HG02763 (cell line): ENCODE measurements around the gene BCAS3.
"Not testable (repeated sequence)": the region's sequence is repeated elsewhere in the genome, so short reads cannot be mapped to it uniquely, and the experiment has no call there.

Source experiments
- ATAC-seq: cut with Tn5 transposase; IDR thresholded peaks from one replicate; pipeline ENCODE4 v1.9.1; 2021; ENCODE audit warnings: mild to moderate bottlenecking, moderate library complexity; ENCODE audit not compliant: unreplicated experiment

The BCAS3 gene

GRCh38 chr17:60674637-60675036, 3.0 kb upstream of the BCAS3 start:
- ATAC-seq = not testable (repeated sequence)

- no peak for ATAC-seq
Observed at GRCh38 chr17:60675997-60676396, 1.7 kb upstream of the BCAS3 start.

DNA sequence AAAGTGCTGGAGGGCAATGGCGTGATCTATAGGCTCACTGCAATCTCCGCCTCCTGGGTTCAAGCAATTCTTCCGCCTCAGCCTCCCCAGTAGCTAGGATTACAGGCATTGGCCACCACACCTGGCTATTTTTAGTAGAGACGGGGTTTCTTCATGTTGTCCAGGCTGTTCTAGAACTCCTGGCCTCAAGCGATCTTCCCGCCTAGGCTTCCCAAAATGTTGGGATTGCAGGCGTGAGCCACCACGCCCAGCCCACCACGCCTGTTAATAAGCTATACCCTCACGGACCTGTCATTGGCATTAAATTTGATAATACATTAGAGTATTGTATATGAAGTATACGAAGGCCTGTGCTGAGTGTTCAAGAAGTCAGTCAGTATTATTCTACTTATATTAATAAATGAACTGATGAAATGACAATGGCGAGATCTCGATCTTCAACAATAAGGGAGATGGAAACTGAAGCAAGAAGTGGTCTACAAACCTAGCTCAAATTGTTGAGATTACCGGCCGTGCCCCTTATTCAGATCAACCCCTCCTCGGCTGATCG, 818 bp upstream of the BCAS3 start:
- no peak for ATAC-seq

- ATAC-seq = no peak
Observed at GRCh38 chr17:60678118-60678444, 430 bp downstream of the BCAS3 start.

GRCh38 chr17:60679287-60679686, 1.6 kb downstream of the BCAS3 start:
- no peak for ATAC-seq

GRCh38 chr17:60680754-60681153, 3.1 kb downstream of the BCAS3 start:
- ATAC-seq = no peak

DNA sequence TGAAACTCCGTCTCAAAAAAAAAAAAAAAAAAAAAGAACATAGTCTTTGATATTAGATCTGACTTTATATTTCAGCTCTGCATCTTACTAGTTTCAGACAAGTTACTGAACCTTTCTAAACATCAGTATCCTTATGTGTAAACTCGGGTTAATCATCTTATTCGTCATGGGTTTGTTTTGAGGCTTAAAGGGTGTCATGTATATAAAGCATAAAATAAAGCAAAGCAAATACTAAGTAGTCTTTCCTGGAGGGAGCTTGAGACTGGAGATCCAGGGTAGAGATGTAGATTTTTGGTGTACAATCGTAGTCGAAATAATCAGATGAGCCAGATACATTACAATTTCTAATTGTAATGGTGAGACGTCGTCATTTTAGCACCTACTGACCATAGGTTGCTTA, 7.8 kb downstream of the BCAS3 start:
- ATAC-seq = no peak

- ATAC-seq = no peak
Observed at GRCh38 chr17:60695960-60696359, 18.3 kb downstream of the BCAS3 start.

- no peak for ATAC-seq
Observed at GRCh38 chr17:60699090-60699489, 21.4 kb downstream of the BCAS3 start.

- no peak for ATAC-seq
Observed at GRCh38 chr17:60704170-60704569, 26.5 kb downstream of the BCAS3 start.

DNA sequence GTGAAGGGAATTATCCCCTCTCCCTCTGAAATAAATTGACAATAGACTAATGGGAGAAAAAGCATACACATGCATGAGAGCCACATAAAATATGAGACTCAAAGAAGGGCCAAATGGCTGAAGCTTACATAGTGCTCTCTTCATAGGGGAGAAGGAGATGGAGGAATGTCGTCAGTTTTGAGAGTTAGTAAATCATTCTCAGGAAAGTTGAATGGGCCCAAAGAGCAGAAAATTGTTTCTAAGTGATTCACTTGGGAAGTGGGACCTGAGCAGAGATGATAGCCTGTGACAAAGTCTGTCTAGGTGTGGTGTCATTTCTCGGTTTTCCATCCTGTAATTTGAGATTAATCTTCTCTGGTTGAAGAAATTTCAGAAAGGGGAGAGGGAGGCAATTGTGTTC, 35.0 kb downstream of the BCAS3 start:
- ATAC-seq = no peak

DNA sequence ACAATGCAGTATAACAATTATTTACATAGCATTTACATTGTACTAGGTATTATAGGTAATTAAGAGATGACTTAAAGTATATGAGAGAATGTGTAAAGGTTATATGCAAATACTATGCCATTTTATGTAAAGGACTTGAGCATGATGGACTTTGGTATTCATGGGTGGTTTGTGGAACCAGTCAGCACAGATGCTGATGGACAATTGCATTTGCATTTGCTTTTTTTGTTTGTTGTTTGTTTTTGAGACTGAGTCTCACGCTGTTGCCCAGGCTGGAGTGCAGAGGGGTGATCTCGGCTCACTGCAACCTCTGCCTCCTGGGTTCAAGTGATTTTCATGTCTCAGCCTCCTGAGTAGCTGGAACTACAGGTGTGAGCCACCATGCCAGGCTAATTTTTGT, 36.0 kb downstream of the BCAS3 start:
- ATAC-seq = no peak

GRCh38 chr17:60716766-60717165, 39.1 kb downstream of the BCAS3 start:
- ATAC-seq = no peak

- no peak for ATAC-seq
Observed at GRCh38 chr17:60717814-60718213, 40.2 kb downstream of the BCAS3 start.

DNA sequence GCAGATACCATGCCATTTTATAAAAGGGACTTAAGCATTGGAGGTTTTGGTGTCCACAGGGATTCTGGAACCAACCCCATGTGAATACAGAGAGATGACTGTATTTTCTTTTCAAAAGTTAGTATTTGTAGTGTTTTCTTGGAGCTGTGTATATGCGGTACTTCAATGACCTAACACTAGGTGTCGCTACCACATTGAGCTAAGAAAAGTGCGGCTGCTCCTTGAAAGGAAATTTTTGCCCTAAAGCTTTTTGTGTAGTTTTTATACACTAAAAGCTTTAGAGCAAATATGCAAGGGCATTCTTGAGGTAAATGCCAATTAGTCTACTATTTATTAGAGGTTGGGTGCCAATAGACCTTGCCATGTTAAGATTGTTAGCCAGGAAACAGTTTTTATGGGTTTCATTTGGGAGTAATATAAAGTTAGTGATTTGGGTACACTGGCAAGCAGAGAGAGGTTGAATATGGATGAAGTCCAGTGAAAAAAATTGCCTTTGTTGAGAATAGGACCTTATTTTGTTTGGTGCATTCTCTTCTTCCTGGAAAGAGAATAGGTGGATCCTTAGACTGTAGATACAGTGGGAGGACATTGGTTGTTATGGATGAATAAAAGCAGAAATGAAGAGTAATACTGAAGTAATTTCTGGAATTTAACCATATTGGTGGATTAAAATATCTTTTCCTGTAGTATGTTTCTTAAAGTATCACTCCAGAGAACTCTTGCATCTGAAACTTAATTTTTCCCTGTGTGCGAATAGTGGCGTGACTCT, 43.3 kb downstream of the BCAS3 start:
- no peak for ATAC-seq

GRCh38 chr17:60724647-60725046, 47.0 kb downstream of the BCAS3 start:
- ATAC-seq = peak; percentile 73

DNA sequence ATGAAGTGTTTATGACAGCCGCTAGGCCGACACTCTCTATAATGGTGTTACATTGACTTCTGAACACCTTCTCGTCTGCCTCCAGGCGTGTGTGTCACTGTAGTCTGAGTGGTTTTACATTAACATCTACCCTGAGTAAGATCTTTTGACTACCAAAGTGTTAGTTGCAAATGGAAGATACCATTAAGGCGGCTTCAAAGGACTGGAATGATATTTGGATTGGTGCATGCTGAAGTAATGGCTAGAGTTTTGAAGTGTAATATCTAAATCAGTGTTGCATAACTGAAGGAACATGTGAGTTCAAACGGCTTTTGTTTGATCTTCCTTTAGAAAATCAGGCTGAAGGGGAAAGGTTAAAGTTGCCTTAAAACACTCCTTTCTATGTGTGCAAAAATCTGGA, 52.2 kb downstream of the BCAS3 start:
- no peak for ATAC-seq

GRCh38 chr17:60730273-60730672, 52.6 kb downstream of the BCAS3 start:
- ATAC-seq = no peak

GRCh38 chr17:60738287-60738686, 60.6 kb downstream of the BCAS3 start:
- ATAC-seq = no peak

- no peak for ATAC-seq
Observed at GRCh38 chr17:60740584-60740983, 62.9 kb downstream of the BCAS3 start.

DNA sequence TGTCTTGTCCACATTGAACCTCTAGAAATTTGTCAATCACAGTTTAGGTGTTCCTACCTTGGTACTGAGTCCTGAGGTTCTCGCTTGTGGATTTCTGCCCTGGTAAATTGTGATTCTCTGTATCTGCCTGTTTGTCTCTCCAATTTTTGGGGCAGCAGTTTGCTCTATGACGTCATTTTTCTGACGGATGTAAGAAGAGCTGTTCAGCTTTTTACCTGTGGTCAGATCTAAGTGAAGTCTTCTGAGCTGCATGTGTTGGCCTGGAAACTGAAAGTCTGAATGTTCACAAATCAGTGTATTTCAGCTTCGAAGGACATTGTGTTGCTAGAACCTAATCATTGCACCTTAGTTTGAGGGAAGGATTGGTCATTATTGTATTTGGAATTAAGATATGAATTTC, 63.4 kb downstream of the BCAS3 start:
- no peak for ATAC-seq

DNA sequence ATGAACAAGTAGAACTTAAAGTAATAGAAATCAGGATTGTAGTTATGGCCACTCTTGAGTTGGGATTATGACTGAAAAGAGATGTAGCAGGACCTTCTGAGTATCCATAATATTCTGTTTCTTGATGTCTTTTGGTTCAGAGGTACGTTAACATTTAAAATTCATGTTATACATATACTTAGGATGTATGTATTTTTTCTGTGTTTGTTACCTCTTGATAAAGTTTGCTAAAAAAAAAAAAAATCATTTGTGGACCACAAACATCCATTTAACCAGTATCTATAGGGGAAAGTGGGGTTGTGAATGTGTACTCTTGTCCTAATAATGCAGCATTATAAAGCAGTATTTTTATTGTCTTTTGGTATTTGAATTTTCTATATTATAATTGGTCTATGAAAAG, 65.6 kb downstream of the BCAS3 start:
- no peak for ATAC-seq

DNA sequence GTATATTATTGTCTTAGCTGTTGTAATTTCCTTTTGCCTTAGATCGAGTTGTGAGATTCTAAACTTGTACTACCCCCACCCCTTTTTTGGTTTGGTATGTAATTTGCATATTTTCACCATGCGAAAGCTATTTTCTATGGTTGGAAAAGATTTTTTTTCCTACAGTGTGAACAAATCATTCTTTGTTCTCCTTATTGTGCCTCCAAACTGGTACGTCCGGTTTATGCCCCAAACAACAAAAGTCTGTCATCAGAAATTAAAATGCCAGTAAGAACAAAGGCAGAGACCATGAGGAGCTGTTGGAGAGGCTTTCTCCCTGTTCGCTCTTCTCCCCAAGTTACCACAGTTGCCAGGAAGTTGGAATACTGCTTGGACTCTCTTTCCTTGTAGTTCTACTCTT, 66.1 kb downstream of the BCAS3 start:
- no peak for ATAC-seq
